Hepatocyte (in vitro differentiated cells): Measurements from ENCODE around the gene PRDM5. TPM values are rescaled to one million over a fixed set of nuclear protein-coding genes. Genes with fewer than 3 reads are reported as not detected.

ENCODE experiments used
- DNase-seq: peaks from one replicate; pipeline ENCODE4 v3.0.0-alpha.2; 2016; ENCODE audit warnings: low spot score
- H2AFZ ChIP-seq: fragments of 200-600 bp; sonication (generic); 2 replicates; pipeline ENCODE4 v1.6.0; 2016; ENCODE audit warnings: antibody characterized with exemption, mild to moderate bottlenecking
- H3K27ac ChIP-seq: fragments of 200-600 bp; sonication (generic); 2 replicates; pipeline ENCODE4 v1.5.1; 2016; ENCODE audit warnings: mild to moderate bottlenecking
- H3K27me3 ChIP-seq: fragments of 200-600 bp; sonication (generic); 2 replicates; pipeline ENCODE4 v1.6.1; 2016
- H3K36me3 ChIP-seq: fragments of 200-600 bp; sonication (generic); replicated peaks from 2 replicates; pipeline ENCODE4 v1.5.1; 2016; ENCODE audit warnings: low read depth; ENCODE audit not compliant: insufficient read depth
- H3K4me1 ChIP-seq: fragments of 200-600 bp; sonication (generic); 2 replicates; pipeline ENCODE4 v1.5.1; 2016; ENCODE audit warnings: mild to moderate bottlenecking, moderate library complexity; ENCODE audit not compliant: insufficient read depth
- H3K4me2 ChIP-seq: fragments of 200-600 bp; sonication (generic); 2 replicates; pipeline ENCODE4 v1.6.0; 2016
- H3K4me3 ChIP-seq: fragments of 200-600 bp; sonication (generic); 2 replicates; pipeline ENCODE4 v1.5.1; 2016; ENCODE audit warnings: mild to moderate bottlenecking
- H3K79me2 ChIP-seq: fragments of 200-600 bp; sonication (generic); 2 replicates; pipeline ENCODE4 v1.6.0; 2017; ENCODE audit warnings: mild to moderate bottlenecking
- H3K9me2 ChIP-seq: fragments of 200-600 bp; sonication (generic); replicated peaks from 2 replicates; pipeline ENCODE4 v1.6.0; 2017; ENCODE audit warnings: mild to moderate bottlenecking; ENCODE audit not compliant: insufficient read depth
- H3K9me3 ChIP-seq: fragments of 200-600 bp; sonication (generic); 2 replicates; pipeline ENCODE4 v1.5.1; 2016; ENCODE audit warnings: low read depth, mild to moderate bottlenecking
- H4K20me1 ChIP-seq: fragments of 200-600 bp; sonication (generic); 2 replicates; pipeline ENCODE4 v1.6.0; 2016; ENCODE audit warnings: mild to moderate bottlenecking; ENCODE audit not compliant: insufficient read depth, poor library complexity, severe bottlenecking
- EZH2 ChIP-seq: fragments of 200-600 bp; sonication (generic); IDR thresholded peaks from 2 replicates; pipeline ENCODE4 v1.6.1; 2016; ENCODE audit warnings: antibody characterized with exemption, mild to moderate bottlenecking, borderline replicate concordance
- EZH2phosphoT487 ChIP-seq: fragments of 200-600 bp; sonication (generic); IDR thresholded peaks from one replicate; pipeline ENCODE4 v1.6.1; 2018; ENCODE audit warnings: antibody characterized with exemption, mild to moderate bottlenecking, low read depth, moderate library complexity; ENCODE audit not compliant: unreplicated experiment, severe bottlenecking
- WGBS: methylation state at CpG from one replicate; pipeline ENCODE4 v1.1.6; 2016; ENCODE audit warnings: low lambda C conversion rate; ENCODE audit errors: missing lambda C conversion rate; 5-methylcytosine and 5-hydroxymethylcytosine counted together
- polyA plus RNA-seq: library from polyadenylated mRNA; unstranded; fragments of >200 nt; fragmentation: Nextera tagmentation; extraction: Ambion mirVana; gene quantifications from 2 replicates; pipeline ENCODE4 v1.2.1, GENCODE V29; 2016
- total RNA-seq: library from RNA; depleted of rRNA; stranded (reverse); fragments of >200 nt; gene quantifications from 2 replicates; pipeline ENCODE4 v1.2.3, GENCODE V29; 2014
- TF ChIP-seq, protein P1 (sequence below): fragments of 200-600 bp; sonication (generic); IDR thresholded peaks from 2 replicates; pipeline ENCODE4 v1.5.1; 2016; ENCODE audit warnings: antibody characterized with exemption, mild to moderate bottlenecking; ENCODE audit not compliant: poor library complexity

PRDM5 gene
- total and polyA plus RNA-seq, 2 experiments from 2014 or later, result 4.2 to 21.2 TPM

DNA sequence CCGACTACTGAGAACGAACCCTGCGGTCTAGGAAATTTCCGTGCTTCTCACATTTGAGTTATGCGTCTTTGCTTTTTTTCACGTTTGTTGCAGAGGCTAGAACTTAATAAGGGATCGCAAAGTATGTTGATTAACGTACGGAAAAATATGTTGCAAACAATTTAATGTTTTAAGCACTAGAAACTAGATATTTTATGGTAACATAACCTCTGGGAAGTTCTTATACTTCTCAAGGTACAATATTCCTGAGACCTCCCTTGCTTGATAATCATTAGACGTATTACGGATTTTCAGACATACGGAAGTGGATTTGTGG lies 639 bp upstream of the PRDM5 start:
- H3K79me2 ChIP-seq, result peaks cover 25% of the 10 kb centered on the region
- peak overlapping the region; percentile 80 for H3K4me2 ChIP-seq
- DNase-seq, result no peak
- no peaks in the 10 kb centered on the region for H3K27me3 ChIP-seq
- H2AFZ ChIP-seq, result peak overlapping the region; percentile 97
- peaks cover 21% of the 10 kb centered on the region for H3K4me1 ChIP-seq
- H3K36me3 ChIP-seq, result no peaks in the 10 kb centered on the region
- TF ChIP-seq, protein P1, sequence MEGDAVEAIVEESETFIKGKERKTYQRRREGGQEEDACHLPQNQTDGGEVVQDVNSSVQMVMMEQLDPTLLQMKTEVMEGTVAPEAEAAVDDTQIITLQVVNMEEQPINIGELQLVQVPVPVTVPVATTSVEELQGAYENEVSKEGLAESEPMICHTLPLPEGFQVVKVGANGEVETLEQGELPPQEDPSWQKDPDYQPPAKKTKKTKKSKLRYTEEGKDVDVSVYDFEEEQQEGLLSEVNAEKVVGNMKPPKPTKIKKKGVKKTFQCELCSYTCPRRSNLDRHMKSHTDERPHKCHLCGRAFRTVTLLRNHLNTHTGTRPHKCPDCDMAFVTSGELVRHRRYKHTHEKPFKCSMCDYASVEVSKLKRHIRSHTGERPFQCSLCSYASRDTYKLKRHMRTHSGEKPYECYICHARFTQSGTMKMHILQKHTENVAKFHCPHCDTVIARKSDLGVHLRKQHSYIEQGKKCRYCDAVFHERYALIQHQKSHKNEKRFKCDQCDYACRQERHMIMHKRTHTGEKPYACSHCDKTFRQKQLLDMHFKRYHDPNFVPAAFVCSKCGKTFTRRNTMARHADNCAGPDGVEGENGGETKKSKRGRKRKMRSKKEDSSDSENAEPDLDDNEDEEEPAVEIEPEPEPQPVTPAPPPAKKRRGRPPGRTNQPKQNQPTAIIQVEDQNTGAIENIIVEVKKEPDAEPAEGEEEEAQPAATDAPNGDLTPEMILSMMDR, result no peak
- TF ChIP-seq EZH2, result no peak
- no peak for TF ChIP-seq EZH2phosphoT487
- H3K9me3 ChIP-seq, result no peaks in the 10 kb centered on the region
- H3K9me2 ChIP-seq, result no peaks in the 10 kb centered on the region
- peak overlapping the region; percentile 93 for H3K27ac ChIP-seq
- H4K20me1 ChIP-seq, result no peaks in the 10 kb centered on the region
- 27% methylated on average over 12 of the region's 12 CpGs for WGBS
- peak overlapping the region; percentile 50 for H3K4me3 ChIP-seq

DNA sequence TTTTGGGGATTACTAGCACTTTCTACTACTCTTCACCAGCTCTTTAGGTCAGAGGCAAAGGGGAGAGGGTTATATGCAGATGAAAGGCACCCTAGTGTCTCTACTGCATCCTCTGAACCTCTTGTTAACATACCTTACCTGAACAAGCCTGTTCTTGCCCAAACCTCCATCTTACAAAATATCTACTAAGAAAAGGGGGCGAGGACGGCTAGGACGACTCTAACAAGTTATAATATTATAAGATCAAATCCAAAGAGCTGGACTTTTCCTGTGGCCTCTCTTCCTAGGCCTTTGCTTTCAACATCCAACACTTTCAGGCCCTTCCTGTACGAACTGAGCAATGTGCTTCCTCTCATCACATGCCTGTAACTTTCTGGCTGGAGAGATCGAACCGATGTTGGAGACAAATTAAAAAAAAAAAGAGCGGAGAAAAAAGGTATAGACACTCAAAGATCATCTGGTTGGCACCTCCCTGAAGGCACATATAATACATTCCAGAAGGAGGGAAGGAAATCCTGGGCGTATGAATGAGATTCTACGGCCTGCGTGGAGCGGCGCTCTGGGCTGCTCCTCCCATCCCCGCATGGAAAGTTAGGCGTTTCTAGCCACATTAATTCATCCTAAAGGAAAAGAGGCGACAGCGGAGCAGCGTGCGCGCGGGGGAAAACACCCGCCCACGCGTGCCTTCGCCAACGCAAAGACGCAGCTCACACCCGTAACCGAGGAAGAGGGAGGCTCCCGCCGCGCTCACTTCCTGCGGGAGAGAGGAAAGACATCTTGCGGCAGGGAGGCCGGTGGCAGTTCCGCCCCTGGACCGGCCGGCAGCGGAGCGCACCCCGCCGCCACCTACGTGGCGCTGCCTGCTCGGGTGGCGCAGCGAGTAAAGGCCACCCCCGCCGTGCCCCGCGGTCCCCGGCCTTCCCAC lies 808 bp downstream of the PRDM5 start:
- 2% methylated on average over 47 of the region's 51 CpGs for whole genome bisulfite sequencing
- H3K4me2 ChIP-seq, result peak overlapping the region; percentile 80
- peak; percentile 75 for DNase-seq
- H3K9me3 ChIP-seq, result no peaks in the 10 kb centered on the region
- peaks cover 32% of the 10 kb centered on the region for H3K79me2 ChIP-seq
- H3K27me3 ChIP-seq, result no peaks in the 10 kb centered on the region
- peak overlapping the region; percentile 93 for H3K27ac ChIP-seq
- TF ChIP-seq EZH2phosphoT487, result no peak
- TF ChIP-seq, protein P1, result no peak
- H3K4me1 ChIP-seq, result peaks cover 21% of the 10 kb centered on the region
- no peaks in the 10 kb centered on the region for H4K20me1 ChIP-seq
- no peaks in the 10 kb centered on the region for H3K9me2 ChIP-seq
- no peaks in the 10 kb centered on the region for H3K36me3 ChIP-seq
- peak overlapping the region; percentile 50 for H3K4me3 ChIP-seq
- peak overlapping the region; percentile 97 for H2AFZ ChIP-seq

DNA sequence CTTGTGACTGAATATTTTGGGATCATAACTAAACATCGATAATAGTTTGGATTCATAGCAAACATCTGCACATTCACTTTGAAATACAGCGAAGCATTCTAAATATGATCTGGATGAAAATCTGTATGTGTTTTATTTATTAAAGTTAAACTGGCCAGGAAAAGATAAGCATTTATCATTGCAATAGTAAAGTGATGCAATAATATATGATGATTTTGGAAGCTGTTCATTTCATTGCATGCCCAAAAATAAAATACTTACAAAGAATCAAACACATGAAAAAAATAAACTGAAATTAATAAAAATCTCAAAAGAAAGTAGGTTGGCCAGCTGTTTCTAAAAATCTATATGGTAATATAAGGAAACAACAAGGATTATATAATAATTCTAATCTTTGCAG lies 1.9 kb downstream of the PRDM5 start:
- no peaks in the 10 kb centered on the region for H3K27me3 ChIP-seq
- no peaks in the 10 kb centered on the region for H4K20me1 ChIP-seq
- no peak overlapping the region for H3K4me3 ChIP-seq
- H3K27ac ChIP-seq, result no peak overlapping the region
- no peaks in the 10 kb centered on the region for H3K9me2 ChIP-seq
- peaks cover 21% of the 10 kb centered on the region for H3K4me1 ChIP-seq
- TF ChIP-seq EZH2, result no peak
- TF ChIP-seq EZH2phosphoT487, result no peak
- TF ChIP-seq, protein P1, result no peak
- no peaks in the 10 kb centered on the region for H3K36me3 ChIP-seq
- no peaks in the 10 kb centered on the region for H3K9me3 ChIP-seq
- no peak for DNase-seq
- H3K4me2 ChIP-seq, result peak overlapping the region; percentile 80
- WGBS, result 82% methylated on average over 2 of the region's 2 CpGs
- H3K79me2 ChIP-seq, result peaks cover 43% of the 10 kb centered on the region
- peak overlapping the region; percentile 97 for H2AFZ ChIP-seq
